K562 (cell line): ENCODE measurements around the gene AMFR. TPM values are rescaled to one million over a fixed set of nuclear protein-coding genes. Genes with fewer than 3 reads are reported as not detected.
A peak's percentile ranks its signal among the peaks of the same experiment; 100 is the strongest.

ENCODE experiments used
- CHD7 ChIP-seq: fragments of 200-600 bp; sonication (generic); IDR thresholded peaks from one replicate; pipeline ENCODE4 v1.6.1; 2012; ENCODE audit warnings: mild to moderate bottlenecking, low read depth, low read length, inconsistent platforms
- COPS2 ChIP-seq: fragments of 450-650 bp; conservative IDR thresholded peaks from 2 replicates; pipeline ENCODE4 v1.6.1; 2016; ENCODE audit warnings: mild to moderate bottlenecking, moderate library complexity
- ELF1 ChIP-seq: fragments of 200-800 bp; sonication (Bioruptor generic); IDR thresholded peaks from 2 replicates; pipeline ENCODE4 v1.6.1; 2016; ENCODE audit warnings: missing genetic modification characterization, missing compliant biosample characterization
- EP300 ChIP-seq: IDR thresholded peaks from 2 replicates; pipeline ENCODE4 v1.6.1; 2012; ENCODE audit warnings: low read length, improper control_type of control experiment
- NFATC3 ChIP-seq: fragments of 450-650 bp; IDR thresholded peaks from 2 replicates; pipeline ENCODE4 v1.6.1; 2017; ENCODE audit warnings: mild to moderate bottlenecking
- NR1H2 ChIP-seq: sonication (generic); formaldehyde crosslinking; IDR thresholded peaks from 2 replicates; pipeline ENCODE4 v1.4.0; 2020; ENCODE audit warnings: mild to moderate bottlenecking, missing genetic modification reagents
- SMARCC2 ChIP-seq: fragments of 450-650 bp; IDR thresholded peaks from 2 replicates; pipeline ENCODE4 v1.6.1; 2017; ENCODE audit warnings: antibody characterized with exemption, moderate library complexity, mild to moderate bottlenecking, low read depth
- TFAM ChIP-seq: fragments of 250-450 bp; sonication (Bioruptor Pico); conservative IDR thresholded peaks from 2 replicates; pipeline ENCODE4 v1.5.0; 2021; ENCODE audit warnings: mild to moderate bottlenecking, moderate library complexity
- ZBTB7A ChIP-seq: IDR thresholded peaks from 2 replicates; pipeline ENCODE4 v1.6.1; 2011; ENCODE audit warnings: low read depth, mild to moderate bottlenecking, low read length, moderate library complexity, borderline replicate concordance; ENCODE audit not compliant: control insufficient read depth
- ZNF253 ChIP-seq: fragments of 250-450 bp; sonication (Bioruptor Pico); conservative IDR thresholded peaks from 2 replicates; pipeline ENCODE4 v1.6.1; 2021; ENCODE audit warnings: mild to moderate bottlenecking
- polyA plus RNA-seq, 8 experiments: library from polyadenylated mRNA; depleted of rRNA in 4 of 8; stranded (reverse) in 5 of 8; unstranded in 3 of 8; fragments of >200 nt; fragmentation: Nextera tagmentation in 2 of 8; fragmentation: Illumina TruSeq in 1 of 8; extraction: Ambion mirVana in 2 of 8; extraction: Trizol in 1 of 8; gene quantifications; 2 replicates each; pipeline versions ENCODE4 v1.2.1 to v1.2.3, GENCODE V29; 2011 to 2014; ENCODE audit warnings: inconsistent platforms in 1 of 8, missing spikeins in 1 of 8
- total RNA-seq, 7 experiments: library from RNA; depleted of rRNA in 6 of 7; stranded (reverse); fragments of >200 nt in 6 of 7; fragmentation: Illumina TruSeq in 2 of 7; extraction: Trizol in 2 of 7; gene quantifications; 2 replicates each; pipeline versions ENCODE4 v1.2.1 to v1.2.3, GENCODE V29; 2011 to 2021; ENCODE audit warnings: low replicate concordance in 1 of 7
- TF ChIP-seq, protein P1 (sequence below), 2 experiments: fragments of 150-350 bp in 1 of 2; IDR thresholded peaks; 2 replicates each; pipeline ENCODE4 v1.6.1; 2012 to 2016; ENCODE audit warnings: low read depth in 2 of 2, low read length in 2 of 2, mild to moderate bottlenecking in 1 of 2, moderate library complexity in 1 of 2
- TF ChIP-seq, protein P2 (sequence below): fragments of 450-650 bp; formaldehyde crosslinking; conservative IDR thresholded peaks from 2 replicates; pipeline ENCODE4 v1.4.0; 2022; ENCODE audit warnings: mild to moderate bottlenecking, missing genetic modification characterization

Gene AMFR
- total and polyA plus RNA-seq, 9 of the 15 experiments (the other 6 are each of a cell fraction or from before 2014, with no cell fraction given) = 15.6 to 113 (median 58.4) TPM

DNA sequence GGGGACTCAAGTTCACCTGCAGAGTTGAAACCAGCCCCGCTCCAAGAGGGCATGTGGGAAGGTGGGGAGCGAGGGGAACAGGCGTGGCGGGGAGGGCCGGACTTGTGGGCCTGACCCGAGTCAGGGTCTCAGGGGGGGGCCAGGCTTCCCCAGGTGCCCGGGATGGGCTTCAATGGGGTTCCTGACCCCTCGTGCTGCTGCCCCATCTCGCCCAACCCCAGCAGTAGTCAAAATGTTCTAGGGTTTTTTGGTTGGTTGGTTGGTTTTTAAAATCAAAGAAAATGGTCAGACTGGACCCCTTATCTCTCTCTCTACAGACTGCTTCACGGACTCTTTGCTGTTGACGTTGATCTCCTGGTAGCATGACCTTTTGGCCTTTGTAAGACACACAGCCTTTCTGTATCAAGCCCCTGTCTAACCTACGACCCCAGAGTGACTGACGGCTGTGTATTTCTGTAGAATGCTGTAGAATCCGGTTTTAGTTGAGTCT, 69.5 kb downstream of the AMFR start (continued):
- peak; percentile 71; the same call in 1 of the 2 replicates for TF ChIP-seq ZBTB7A
- peak; percentile 76; the same call in 1 of the 2 replicates for TF ChIP-seq EP300
- no peak for TF ChIP-seq NFATC3
- TF ChIP-seq CHD7 = no peak
- no peak for TF ChIP-seq ZNF253 (CRISPR knock-in tag)
- TF ChIP-seq, protein P1, sequence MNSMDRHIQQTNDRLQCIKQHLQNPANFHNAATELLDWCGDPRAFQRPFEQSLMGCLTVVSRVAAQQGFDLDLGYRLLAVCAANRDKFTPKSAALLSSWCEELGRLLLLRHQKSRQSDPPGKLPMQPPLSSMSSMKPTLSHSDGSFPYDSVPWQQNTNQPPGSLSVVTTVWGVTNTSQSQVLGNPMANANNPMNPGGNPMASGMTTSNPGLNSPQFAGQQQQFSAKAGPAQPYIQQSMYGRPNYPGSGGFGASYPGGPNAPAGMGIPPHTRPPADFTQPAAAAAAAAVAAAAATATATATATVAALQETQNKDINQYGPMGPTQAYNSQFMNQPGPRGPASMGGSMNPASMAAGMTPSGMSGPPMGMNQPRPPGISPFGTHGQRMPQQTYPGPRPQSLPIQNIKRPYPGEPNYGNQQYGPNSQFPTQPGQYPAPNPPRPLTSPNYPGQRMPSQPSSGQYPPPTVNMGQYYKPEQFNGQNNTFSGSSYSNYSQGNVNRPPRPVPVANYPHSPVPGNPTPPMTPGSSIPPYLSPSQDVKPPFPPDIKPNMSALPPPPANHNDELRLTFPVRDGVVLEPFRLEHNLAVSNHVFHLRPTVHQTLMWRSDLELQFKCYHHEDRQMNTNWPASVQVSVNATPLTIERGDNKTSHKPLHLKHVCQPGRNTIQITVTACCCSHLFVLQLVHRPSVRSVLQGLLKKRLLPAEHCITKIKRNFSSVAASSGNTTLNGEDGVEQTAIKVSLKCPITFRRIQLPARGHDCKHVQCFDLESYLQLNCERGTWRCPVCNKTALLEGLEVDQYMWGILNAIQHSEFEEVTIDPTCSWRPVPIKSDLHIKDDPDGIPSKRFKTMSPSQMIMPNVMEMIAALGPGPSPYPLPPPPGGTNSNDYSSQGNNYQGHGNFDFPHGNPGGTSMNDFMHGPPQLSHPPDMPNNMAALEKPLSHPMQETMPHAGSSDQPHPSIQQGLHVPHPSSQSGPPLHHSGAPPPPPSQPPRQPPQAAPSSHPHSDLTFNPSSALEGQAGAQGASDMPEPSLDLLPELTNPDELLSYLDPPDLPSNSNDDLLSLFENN (IDR thresholded peaks at IDR 0.05; ENCODE audit: low read depth in 2 of 2, low read length in 2 of 2) = 0 out of 4 replicates have a peak, but pooled peaks of 1 of the 2 experiments have one; percentile 55
- no peak for TF ChIP-seq TFAM
- TF ChIP-seq SMARCC2 = no peak
- TF ChIP-seq COPS2 = no peak
- TF ChIP-seq, protein P2, sequence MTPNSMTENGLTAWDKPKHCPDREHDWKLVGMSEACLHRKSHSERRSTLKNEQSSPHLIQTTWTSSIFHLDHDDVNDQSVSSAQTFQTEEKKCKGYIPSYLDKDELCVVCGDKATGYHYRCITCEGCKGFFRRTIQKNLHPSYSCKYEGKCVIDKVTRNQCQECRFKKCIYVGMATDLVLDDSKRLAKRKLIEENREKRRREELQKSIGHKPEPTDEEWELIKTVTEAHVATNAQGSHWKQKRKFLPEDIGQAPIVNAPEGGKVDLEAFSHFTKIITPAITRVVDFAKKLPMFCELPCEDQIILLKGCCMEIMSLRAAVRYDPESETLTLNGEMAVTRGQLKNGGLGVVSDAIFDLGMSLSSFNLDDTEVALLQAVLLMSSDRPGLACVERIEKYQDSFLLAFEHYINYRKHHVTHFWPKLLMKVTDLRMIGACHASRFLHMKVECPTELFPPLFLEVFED = no peak
- TF ChIP-seq NR1H2 (CRISPR knock-in tag) = no peak
- TF ChIP-seq ELF1 (tag) = no peak
